Activated CD4-positive, alpha-beta T cell treated with anti-CD3 and anti-CD28 coated beads, Interleukin-2, Interleukin-4, amounts not matched to agents 100 ng/mL and 50 ng/mL, durations not matched to agents 16 hours and 8 hours (primary cell): ENCODE measurements around the gene LMO7.
"Not testable (repeated sequence)": the region's sequence is repeated elsewhere in the genome, so short reads cannot be mapped to it uniquely, and the experiment has no call there.

Source experiments
- DNase-seq: peaks from one replicate; pipeline ENCODE4 v3.0.0-alpha.2; 2020; ENCODE audit warnings: low spot score

The LMO7 gene

GRCh38 chr13:75647126-75647784, 11.1 kb downstream of the LMO7 start:
- peak; percentile 20 for DNase-seq

- DNase-seq: no peak
Observed at GRCh38 chr13:75648446-75648845, 12.3 kb downstream of the LMO7 start.

GRCh38 chr13:75651013-75651412, 14.9 kb downstream of the LMO7 start:
- no peak for DNase-seq

GRCh38 chr13:75652726-75653125, 16.6 kb downstream of the LMO7 start:
- DNase-seq: no peak

GRCh38 chr13:75656425-75656989, 20.4 kb downstream of the LMO7 start:
- no peak for DNase-seq

- DNase-seq: no peak
Observed at GRCh38 chr13:75657111-75657510, 21.0 kb downstream of the LMO7 start.

GRCh38 chr13:75660694-75661093, 24.6 kb downstream of the LMO7 start:
- DNase-seq: no peak

- DNase-seq: no peak
Observed at GRCh38 chr13:75661443-75661842, 25.3 kb downstream of the LMO7 start.

GRCh38 chr13:75666646-75667351, 30.7 kb downstream of the LMO7 start:
- DNase-seq: no peak

- no peak for DNase-seq
Observed at GRCh38 chr13:75669706-75670105, 33.6 kb downstream of the LMO7 start.

- DNase-seq: no peak
Observed at GRCh38 chr13:75670496-75670895, 34.4 kb downstream of the LMO7 start.

- no peak for DNase-seq
Observed at GRCh38 chr13:75675421-75675820, 39.3 kb downstream of the LMO7 start.

- DNase-seq: no peak
Observed at GRCh38 chr13:75679459-75679858, 43.3 kb downstream of the LMO7 start.

- DNase-seq: not testable (repeated sequence)
Observed at GRCh38 chr13:75680251-75680650, 44.1 kb downstream of the LMO7 start.

- no peak for DNase-seq
Observed at GRCh38 chr13:75682326-75682725, 46.2 kb downstream of the LMO7 start.

- DNase-seq: peak; percentile 19
Observed at GRCh38 chr13:75685239-75685697, 49.1 kb downstream of the LMO7 start.

- no peak for DNase-seq
Observed at GRCh38 chr13:75687150-75687763, 51.1 kb downstream of the LMO7 start.

GRCh38 chr13:75689686-75690085, 53.6 kb downstream of the LMO7 start:
- DNase-seq: no peak

GRCh38 chr13:75690607-75691006, 54.5 kb downstream of the LMO7 start:
- DNase-seq: no peak

- no peak for DNase-seq
Observed at GRCh38 chr13:75691183-75691582, 55.1 kb downstream of the LMO7 start.

- DNase-seq: no peak
Observed at GRCh38 chr13:75693227-75693626, 57.1 kb downstream of the LMO7 start.

- no peak for DNase-seq
Observed at GRCh38 chr13:75694722-75695121, 58.6 kb downstream of the LMO7 start.

- DNase-seq: peak; percentile 62
Observed at GRCh38 chr13:75695908-75696307, 59.8 kb downstream of the LMO7 start.
